Raji (cell line): Measurements from ENCODE around the gene TOMM6.

ENCODE experiments used
- POLR2A ChIP-seq: IDR thresholded peaks from 2 replicates; pipeline ENCODE4 v1.6.1; 2011; ENCODE audit warnings: low read depth, low read length, control low read depth; ENCODE audit not compliant: insufficient read depth

Gene TOMM6

DNA sequence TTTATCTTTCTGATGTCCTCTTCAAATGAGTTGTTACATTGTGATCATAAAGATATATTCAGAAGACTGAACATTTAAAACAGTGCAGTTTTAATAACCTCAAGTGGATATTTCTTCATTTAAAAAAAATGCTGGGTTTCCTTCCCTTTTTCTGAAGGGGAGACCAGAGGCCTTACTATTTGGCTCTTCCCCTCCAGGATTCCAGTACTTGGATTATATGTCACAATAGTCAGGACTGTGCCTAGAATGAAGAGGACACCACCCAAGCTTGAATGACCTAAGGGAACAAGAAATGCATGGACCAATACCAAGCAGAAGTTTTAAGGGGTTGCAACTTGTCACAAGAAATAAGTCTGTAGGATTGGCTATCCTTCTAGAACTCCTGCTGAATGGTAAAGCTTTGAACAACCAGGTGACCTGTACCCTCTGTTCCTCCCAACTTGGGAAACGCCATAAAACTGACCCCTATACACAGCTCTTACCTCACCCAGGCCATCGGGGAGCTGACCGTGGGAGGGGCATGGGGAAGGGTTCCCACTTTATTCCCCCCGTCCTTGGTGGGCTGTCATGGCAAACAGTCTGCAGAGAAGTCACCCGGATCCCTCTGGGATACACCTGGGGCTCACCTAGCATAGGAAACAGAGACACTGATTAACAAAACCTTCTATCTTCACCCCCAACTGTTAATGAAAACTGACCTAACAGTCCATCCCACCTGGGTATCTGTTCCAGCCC, 9.8 kb upstream of the TOMM6 start:
- no peak for TF ChIP-seq POLR2A

GRCh38 chr6:41778895-41779294, 8.6 kb upstream of the TOMM6 start:
- TF ChIP-seq POLR2A: no peak

DNA sequence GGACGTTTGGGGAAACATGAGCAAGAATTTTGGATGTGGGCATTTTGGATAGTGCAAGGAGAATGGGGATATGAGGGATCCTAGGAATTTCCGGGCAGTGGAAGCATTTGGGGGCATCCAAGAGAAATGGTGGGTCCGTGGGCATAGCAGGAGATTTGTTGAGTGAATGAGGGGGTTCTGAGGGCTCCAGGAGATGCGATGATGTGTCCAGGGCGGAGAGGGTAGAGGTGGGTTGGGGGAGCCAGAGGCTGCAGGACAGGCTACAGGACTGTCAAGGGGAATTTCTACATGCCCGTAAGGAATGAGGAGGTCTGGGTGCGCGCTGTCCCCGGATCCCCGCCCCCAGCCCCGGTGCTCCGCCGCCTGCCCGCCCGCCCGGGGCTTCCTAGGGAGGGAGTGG, 8.2 kb upstream of the TOMM6 start:
- TF ChIP-seq POLR2A: no peak

- peak; percentile 50 for TF ChIP-seq POLR2A
Observed at GRCh38 chr6:41779788-41780550, 7.5 kb upstream of the TOMM6 start, which contains the start of gene FRS3. Gene FRS3 (minus strand): TSS chr6:41779900. CDS start chr6:41776987, 2,913 bp downstream.

DNA sequence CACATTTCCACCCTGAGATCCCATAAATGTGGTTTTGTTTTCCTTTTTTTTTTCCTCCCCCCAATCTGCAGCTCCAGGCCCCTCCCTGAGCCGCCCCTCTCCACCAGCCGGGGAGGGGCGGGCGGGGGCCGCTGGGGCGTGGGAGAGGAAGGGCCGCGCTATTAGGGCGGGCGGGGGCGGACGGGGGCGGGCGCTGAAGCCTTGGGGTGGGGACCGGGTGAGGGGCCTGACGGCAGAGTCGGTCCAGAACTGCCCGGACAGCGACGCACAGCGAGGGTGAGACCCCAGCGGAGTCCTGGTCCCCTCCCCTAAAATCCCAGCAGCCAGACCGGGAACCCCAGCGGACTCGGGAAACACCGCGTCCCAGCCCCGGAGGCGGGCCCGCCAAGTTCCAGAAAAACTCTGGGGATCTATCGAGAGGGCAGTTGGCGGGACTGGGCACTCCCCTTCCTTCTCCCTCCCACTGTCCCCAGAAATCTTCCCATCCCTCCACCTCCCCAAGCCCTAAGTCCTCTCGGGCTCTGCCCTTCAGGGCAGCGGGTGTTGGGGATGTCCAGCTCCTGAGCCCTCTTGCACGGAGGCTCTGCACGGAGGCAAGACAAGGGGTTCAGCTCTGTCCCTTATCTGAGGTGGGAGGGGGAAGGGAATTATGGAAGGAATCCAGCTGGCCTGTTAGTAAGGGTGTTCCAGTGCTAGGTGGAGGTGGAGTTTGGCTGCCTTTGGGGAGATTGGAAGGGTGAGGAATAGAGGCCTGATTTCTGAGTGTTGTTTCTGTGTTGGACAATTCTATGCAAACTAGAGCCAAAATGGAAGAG, 6.7 kb upstream of the TOMM6 start, which contains the start of gene PRICKLE4:
TSS of gene PRICKLE4 (plus strand) at position 232 of the 815 bp plus-strand sequence. CDS start 2,692 bp downstream, outside the sequence.
- no peak for TF ChIP-seq POLR2A

DNA sequence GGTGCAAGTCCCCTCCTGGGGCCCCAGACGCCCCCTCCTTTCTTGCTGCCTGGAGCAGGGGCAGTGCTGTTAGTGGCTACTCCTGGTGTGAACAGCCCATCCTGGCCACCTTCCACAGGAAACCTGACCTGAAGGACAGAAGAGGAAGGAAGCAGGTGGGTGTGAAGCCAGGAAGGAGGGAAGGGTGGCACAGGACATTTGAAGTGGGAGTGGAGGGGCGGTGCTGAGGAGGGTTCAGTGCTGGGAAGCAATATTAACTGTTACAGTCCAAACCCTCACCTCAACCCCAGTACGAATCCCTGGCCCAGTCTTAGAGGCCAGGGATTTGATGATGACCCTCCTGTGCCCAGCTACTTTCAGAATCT, 6.1 kb upstream of the TOMM6 start:
- no peak for TF ChIP-seq POLR2A

- TF ChIP-seq POLR2A: no peak
Observed at GRCh38 chr6:41783106-41783780, 4.3 kb upstream of the TOMM6 start.

- TF ChIP-seq POLR2A: no peak
Observed at GRCh38 chr6:41784581-41785171, 2.8 kb upstream of the TOMM6 start.

- no peak for TF ChIP-seq POLR2A
Observed at GRCh38 chr6:41785254-41785653, 2.2 kb upstream of the TOMM6 start.

GRCh38 chr6:41785689-41786450, 1.6 kb upstream of the TOMM6 start:
- no peak for TF ChIP-seq POLR2A

DNA sequence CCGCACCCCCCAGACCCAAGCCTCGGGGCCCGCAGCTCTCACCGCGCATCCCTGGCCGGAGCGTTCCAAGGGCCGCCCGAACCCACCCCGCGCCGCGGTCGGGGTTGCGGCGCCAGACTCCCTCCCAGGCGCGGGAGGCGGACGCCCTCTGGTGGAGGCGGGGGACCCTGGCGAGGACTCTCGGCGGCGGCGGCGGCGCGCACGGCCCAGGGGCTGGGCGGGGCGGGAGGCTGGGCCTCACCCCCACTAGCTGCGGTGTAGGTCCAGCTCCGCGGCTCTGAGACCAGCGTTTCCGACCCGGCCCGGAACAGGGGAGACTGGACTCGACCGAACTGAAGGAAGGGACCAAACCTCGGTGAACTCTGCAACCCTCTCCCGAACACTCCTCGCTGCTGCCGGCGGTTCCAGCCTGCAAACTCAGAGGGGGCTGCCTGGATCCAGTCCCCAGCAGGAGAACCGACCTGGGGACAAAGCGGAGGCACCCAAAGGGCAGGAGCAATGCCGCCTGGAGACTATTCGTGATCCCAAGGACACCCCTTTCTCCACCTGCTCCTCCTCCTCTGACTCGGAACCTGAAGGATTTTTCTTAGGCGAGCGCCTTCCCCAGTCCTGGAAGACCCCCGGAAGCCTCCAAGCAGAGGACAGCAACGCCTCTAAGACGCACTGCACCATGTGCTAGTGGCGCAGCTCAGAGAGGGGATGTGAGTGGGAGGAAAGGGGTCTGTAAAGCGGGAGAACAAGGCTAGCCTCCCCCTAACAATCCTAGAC, 859 bp upstream of the TOMM6 start:
- TF ChIP-seq POLR2A: no peak

- TF ChIP-seq POLR2A: no peak
Observed at GRCh38 chr6:41789390-41789724, 1.9 kb downstream of the TOMM6 start.

GRCh38 chr6:41790045-41790444, 2.6 kb downstream of the TOMM6 start:
- TF ChIP-seq POLR2A: no peak
